ENCODE measurements around the gene B3GALT5.

Gene B3GALT5

DNA sequence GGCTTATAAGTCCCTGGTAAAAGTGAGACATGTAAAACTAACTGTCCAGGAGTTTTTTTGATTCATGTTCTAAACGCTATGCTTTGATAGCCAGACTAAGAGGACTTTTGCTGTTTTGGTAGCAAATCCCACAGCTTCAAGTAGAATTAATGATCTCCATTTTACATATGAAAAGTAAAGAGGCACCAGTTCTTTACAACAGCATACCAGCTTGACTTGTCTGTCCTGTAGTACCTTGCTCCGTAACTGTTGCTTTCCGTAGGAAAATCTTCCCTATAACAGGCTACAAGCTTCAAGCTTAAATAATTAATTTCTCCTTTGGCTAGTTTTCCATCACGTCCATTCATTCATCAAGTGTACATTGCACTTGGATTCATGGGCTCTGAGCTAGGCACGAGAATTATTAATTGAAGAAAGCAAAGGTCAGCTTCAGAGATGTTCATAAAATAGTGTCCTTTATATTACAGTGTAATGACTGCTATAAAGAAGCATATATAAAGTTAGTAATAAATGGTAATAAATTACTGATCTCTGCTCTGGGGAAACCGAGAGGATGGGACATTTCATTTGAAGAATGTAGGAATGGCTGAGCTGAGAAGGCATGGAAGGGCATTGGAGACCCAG, 29.2 kb downstream of the B3GALT5 start:
- Histone ChIP-seq H3K9ac (ENCODE audit: low read depth in 1 of 2, low read length in 2 of 2) (peak overlapping the region; percentile 5 to 68), H3K36me3 (ENCODE audit: control insufficient read depth in 1 of 2, insufficient read depth in 2 of 2, low read length in 2 of 2) (peaks cover 0 to 14% of the 10 kb centered on the region in 2 donors), H3K9me3 (ENCODE audit: control insufficient read depth in 1 of 2, low read length in 2 of 2) (no peaks in the 10 kb centered on the region), H3K4me1 (ENCODE audit: control insufficient read depth in 1 of 2, insufficient read depth in 2 of 2, low read length in 2 of 2) (peaks cover 39 to 49% of the 10 kb centered on the region in 2 donors), H3K27me3 (ENCODE audit: control insufficient read depth in 1 of 2, insufficient read depth in 2 of 2, low read length in 2 of 2) (no peaks in the 10 kb centered on the region), H3K27ac (ENCODE audit: low read depth, low read length) (peak overlapping the region; percentile 59), H3K4me3 (ENCODE audit: low read depth in 1 of 2, low read length in 2 of 2) (peak overlapping the region; percentile 65 to 84)

DNA sequence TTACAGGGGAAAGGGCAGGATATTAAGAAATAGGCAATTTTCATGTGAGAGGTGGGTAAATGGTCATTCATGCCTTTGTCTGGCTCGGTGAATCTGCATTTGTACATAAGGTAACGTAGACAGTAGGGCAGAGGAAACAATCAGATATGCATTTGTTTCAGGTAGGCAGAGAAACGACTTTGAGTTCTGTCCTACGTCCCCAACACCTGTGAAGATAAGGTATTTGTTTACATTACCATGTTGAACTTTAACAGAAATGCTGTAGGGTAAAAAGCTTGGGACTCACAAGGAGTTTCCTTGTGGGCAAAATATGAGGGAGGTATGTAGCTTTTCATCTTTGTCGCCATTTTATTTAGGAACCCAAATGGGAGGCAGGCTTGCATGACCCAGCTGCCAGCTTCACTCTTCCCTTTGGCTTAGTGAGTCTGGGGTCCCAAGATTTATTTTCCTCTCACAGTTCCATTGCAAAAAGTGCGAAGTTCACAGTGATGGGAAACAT, 31.4 kb downstream of the B3GALT5 start:
- Histone ChIP-seq H3K27me3 (ENCODE audit: control insufficient read depth in 1 of 2, insufficient read depth in 2 of 2, low read length in 2 of 2) (no peaks in the 10 kb centered on the region), H3K36me3 (ENCODE audit: control insufficient read depth in 1 of 2, insufficient read depth in 2 of 2, low read length in 2 of 2) (peaks cover 11 to 34% of the 10 kb centered on the region in 2 donors), H3K27ac (ENCODE audit: low read depth, low read length) (peak overlapping the region; percentile 46), H3K9me3 (ENCODE audit: control insufficient read depth in 1 of 2, low read length in 2 of 2) (no peaks in the 10 kb centered on the region), H3K4me1 (ENCODE audit: control insufficient read depth in 1 of 2, insufficient read depth in 2 of 2, low read length in 2 of 2) (peaks cover 19 to 29% of the 10 kb centered on the region in 2 donors), H3K4me3 (ENCODE audit: low read depth in 1 of 2, low read length in 2 of 2) (peak overlapping the region; percentile 65 to 84), H3K9ac (ENCODE audit: low read depth in 1 of 2, low read length in 2 of 2) (peak overlapping the region; percentile 67 to 68)

DNA sequence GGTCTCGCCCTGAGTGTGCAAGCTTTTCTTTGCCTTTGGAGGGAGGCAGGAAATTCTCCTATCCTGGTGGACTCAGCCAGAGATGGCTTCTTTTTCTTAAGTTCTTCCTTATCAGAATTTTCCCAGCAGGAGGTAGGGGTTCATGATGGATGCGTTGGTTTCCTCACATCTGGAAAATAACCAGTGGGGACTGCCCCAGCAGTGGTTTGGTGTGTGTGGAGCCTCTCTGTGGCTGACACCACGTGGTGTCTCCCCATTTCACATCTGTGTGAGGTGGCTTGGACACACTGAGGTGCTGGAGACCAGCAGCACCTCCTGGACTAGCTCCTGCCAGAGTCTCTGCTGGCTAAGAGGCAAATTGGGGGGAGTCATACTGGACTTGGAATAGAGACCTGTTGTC, 32.6 kb downstream of the B3GALT5 start:
- Histone ChIP-seq H3K4me3 (ENCODE audit: low read depth in 1 of 2, low read length in 2 of 2) (peak overlapping the region in 1 of 2 donors; percentile 65), H3K9ac (ENCODE audit: low read depth in 1 of 2, low read length in 2 of 2) (no peak overlapping the region), H3K4me1 (ENCODE audit: control insufficient read depth in 1 of 2, insufficient read depth in 2 of 2, low read length in 2 of 2) (peaks cover 10 to 20% of the 10 kb centered on the region in 2 donors), H3K27ac (ENCODE audit: low read depth, low read length) (no peak overlapping the region), H3K9me3 (ENCODE audit: control insufficient read depth in 1 of 2, low read length in 2 of 2) (no peaks in the 10 kb centered on the region), H3K36me3 (ENCODE audit: control insufficient read depth in 1 of 2, insufficient read depth in 2 of 2, low read length in 2 of 2) (peaks cover 11 to 46% of the 10 kb centered on the region in 2 donors), H3K27me3 (ENCODE audit: control insufficient read depth in 1 of 2, insufficient read depth in 2 of 2, low read length in 2 of 2) (no peaks in the 10 kb centered on the region)

DNA sequence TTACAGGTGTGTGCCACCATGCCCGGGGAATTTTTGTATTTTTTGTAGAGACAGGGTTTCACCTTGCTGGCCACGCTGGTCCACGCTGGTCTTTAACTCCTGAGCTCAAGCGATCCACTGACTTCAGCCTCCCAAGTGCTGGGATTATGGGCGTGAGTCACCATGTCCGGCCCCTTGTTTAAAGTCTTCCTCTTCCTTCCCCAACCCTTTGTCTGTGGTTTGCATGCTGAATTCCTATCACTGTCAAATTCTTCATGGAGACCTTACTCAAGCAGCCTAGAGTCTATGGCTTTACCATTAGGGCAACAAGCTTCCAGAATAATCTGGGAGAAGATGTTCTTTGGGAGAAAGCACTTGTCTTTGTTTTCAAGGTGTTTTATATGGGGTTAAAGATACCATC, 34.7 kb downstream of the B3GALT5 start:
- Histone ChIP-seq H3K4me3 (ENCODE audit: low read depth in 1 of 2, low read length in 2 of 2) (no peak overlapping the region), H3K27me3 (ENCODE audit: control insufficient read depth in 1 of 2, insufficient read depth in 2 of 2, low read length in 2 of 2) (no peaks in the 10 kb centered on the region), H3K36me3 (ENCODE audit: control insufficient read depth in 1 of 2, insufficient read depth in 2 of 2, low read length in 2 of 2) (peaks cover 27 to 66% of the 10 kb centered on the region in 2 donors), H3K9me3 (ENCODE audit: control insufficient read depth in 1 of 2, low read length in 2 of 2) (no peaks in the 10 kb centered on the region), H3K4me1 (ENCODE audit: control insufficient read depth in 1 of 2, insufficient read depth in 2 of 2, low read length in 2 of 2) (peaks cover 3 to 11% of the 10 kb centered on the region in 2 donors), H3K27ac (ENCODE audit: low read depth, low read length) (no peak overlapping the region), H3K9ac (ENCODE audit: low read depth in 1 of 2, low read length in 2 of 2) (no peak overlapping the region)

DNA sequence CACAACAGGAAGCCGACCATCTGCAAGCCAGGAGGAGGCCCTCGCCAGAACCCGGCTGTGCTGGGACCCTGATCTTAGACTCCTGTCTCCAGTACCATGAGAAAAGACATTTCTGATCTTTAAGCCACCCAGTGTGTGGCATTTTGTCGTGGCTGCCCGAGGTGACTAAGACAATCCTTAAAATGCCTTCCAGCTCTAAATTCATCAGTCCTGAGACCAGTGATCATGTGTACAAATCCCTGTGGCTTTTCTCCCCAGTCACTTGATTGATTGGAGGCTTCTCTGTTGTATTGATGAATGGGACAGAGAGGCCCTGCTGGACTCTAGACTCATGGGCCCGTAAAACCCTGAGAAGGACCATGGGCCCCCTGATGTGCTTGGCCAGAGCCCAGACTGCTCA, 36.1 kb downstream of the B3GALT5 start:
- Histone ChIP-seq H3K4me3 (ENCODE audit: low read depth in 1 of 2, low read length in 2 of 2) (no peak overlapping the region), H3K4me1 (ENCODE audit: control insufficient read depth in 1 of 2, insufficient read depth in 2 of 2, low read length in 2 of 2) (peaks cover 11 to 15% of the 10 kb centered on the region in 2 donors), H3K9me3 (ENCODE audit: control insufficient read depth in 1 of 2, low read length in 2 of 2) (no peaks in the 10 kb centered on the region), H3K36me3 (ENCODE audit: control insufficient read depth in 1 of 2, insufficient read depth in 2 of 2, low read length in 2 of 2) (peaks cover 27 to 67% of the 10 kb centered on the region in 2 donors), H3K27me3 (ENCODE audit: control insufficient read depth in 1 of 2, insufficient read depth in 2 of 2, low read length in 2 of 2) (no peaks in the 10 kb centered on the region), H3K27ac (ENCODE audit: low read depth, low read length) (no peak overlapping the region), H3K9ac (ENCODE audit: low read depth in 1 of 2, low read length in 2 of 2) (no peak overlapping the region)

DNA sequence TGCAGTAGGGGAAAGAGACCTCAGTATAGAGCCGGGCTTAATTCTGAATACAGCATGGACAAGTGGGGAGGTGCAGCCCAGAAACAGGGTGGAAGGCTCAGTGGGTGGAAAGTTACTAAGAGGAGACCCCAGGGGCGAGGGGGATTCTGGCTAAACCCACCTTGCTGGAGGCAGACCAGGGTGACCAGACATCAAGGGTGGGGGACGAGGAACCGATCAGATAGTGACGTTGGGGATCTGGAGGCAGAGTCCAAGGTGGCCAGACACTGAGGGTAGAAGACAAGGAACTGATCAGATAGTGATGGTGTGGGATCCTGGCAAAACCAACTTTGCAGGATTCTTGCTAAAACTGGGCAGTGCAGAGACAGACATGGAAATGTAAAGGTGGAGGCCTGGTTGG, 36.8 kb downstream of the B3GALT5 start:
- Histone ChIP-seq H3K27ac (ENCODE audit: low read depth, low read length) (no peak overlapping the region), H3K27me3 (ENCODE audit: control insufficient read depth in 1 of 2, insufficient read depth in 2 of 2, low read length in 2 of 2) (no peaks in the 10 kb centered on the region), H3K4me3 (ENCODE audit: low read depth in 1 of 2, low read length in 2 of 2) (no peak overlapping the region)

DNA sequence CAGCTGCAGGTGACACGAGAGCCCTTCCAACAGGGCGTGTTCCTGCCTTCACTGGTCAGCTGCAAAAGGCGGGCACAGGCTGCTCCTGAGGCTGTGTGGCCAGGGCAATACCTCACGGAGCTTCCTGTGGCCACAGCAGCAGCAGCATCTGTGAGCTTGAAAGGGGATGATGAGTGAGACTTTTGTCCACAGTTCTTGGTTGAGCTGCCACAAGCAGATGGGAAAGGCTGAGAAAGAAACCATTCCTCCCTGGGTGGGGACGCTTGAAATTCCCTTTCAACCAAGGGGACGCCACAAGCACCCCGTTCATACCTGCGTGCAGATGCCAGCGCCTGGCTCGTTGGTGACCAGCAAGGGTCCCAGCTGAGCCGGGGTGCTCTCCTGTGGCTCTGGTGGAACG, 37.6 kb downstream of the B3GALT5 start:
- Histone ChIP-seq H3K27ac (ENCODE audit: low read depth, low read length) (no peak overlapping the region), H3K9ac (ENCODE audit: low read depth in 1 of 2, low read length in 2 of 2) (no peak overlapping the region), H3K9me3 (ENCODE audit: control insufficient read depth in 1 of 2, low read length in 2 of 2) (no peaks in the 10 kb centered on the region), H3K36me3 (ENCODE audit: control insufficient read depth in 1 of 2, insufficient read depth in 2 of 2, low read length in 2 of 2) (peaks cover 27 to 76% of the 10 kb centered on the region in 2 donors), H3K27me3 (ENCODE audit: control insufficient read depth in 1 of 2, insufficient read depth in 2 of 2, low read length in 2 of 2) (no peaks in the 10 kb centered on the region), H3K4me1 (ENCODE audit: control insufficient read depth in 1 of 2, insufficient read depth in 2 of 2, low read length in 2 of 2) (peaks cover 3 to 16% of the 10 kb centered on the region in 2 donors), H3K4me3 (ENCODE audit: low read depth in 1 of 2, low read length in 2 of 2) (no peak overlapping the region)

More for the DNA sequence above, 36.8 kb downstream of the B3GALT5 start:
- no peak overlapping the region for H3K9ac ChIP-seq (ENCODE audit: low read depth in 1 of 2, low read length in 2 of 2)
- H3K4me1 ChIP-seq (ENCODE audit: control insufficient read depth in 1 of 2, insufficient read depth in 2 of 2, low read length in 2 of 2), result peaks cover 9 to 16% of the 10 kb centered on the region in 2 donors
- no peaks in the 10 kb centered on the region for H3K9me3 ChIP-seq (ENCODE audit: control insufficient read depth in 1 of 2, low read length in 2 of 2)
- peaks cover 27 to 70% of the 10 kb centered on the region in 2 donors for H3K36me3 ChIP-seq (ENCODE audit: control insufficient read depth in 1 of 2, insufficient read depth in 2 of 2, low read length in 2 of 2)

DNA sequence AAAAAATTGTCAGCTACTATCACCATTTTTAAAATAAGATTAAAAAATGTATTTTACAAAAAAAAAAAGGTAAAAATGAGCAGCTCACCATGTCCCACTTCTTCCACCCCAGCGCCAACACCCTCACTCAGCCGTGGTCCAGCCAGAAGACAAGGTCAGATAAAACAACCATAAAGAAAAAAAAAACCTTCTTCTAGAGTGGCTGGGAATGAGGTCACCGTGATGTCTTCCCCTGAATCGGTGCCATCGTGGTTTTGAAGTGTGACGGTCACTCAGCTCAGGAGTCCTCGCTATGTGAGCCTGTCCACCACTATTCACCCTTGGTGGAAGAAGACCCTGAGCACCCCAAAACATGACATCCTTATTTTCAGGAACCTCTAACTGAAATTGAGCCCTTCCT, 38.1 kb downstream of the B3GALT5 start:
- H3K4me1 ChIP-seq (ENCODE audit: control insufficient read depth in 1 of 2, insufficient read depth in 2 of 2, low read length in 2 of 2), result peaks cover 5 to 18% of the 10 kb centered on the region in 2 donors
- H3K9me3 ChIP-seq (ENCODE audit: control insufficient read depth in 1 of 2, low read length in 2 of 2), result no peaks in the 10 kb centered on the region
- H3K9ac ChIP-seq (ENCODE audit: low read depth in 1 of 2, low read length in 2 of 2), result no peak overlapping the region
- no peak overlapping the region for H3K27ac ChIP-seq (ENCODE audit: low read depth, low read length)
- no peaks in the 10 kb centered on the region for H3K27me3 ChIP-seq (ENCODE audit: control insufficient read depth in 1 of 2, insufficient read depth in 2 of 2, low read length in 2 of 2)
- H3K4me3 ChIP-seq (ENCODE audit: low read depth in 1 of 2, low read length in 2 of 2), result no peak overlapping the region
- H3K36me3 ChIP-seq (ENCODE audit: control insufficient read depth in 1 of 2, insufficient read depth in 2 of 2, low read length in 2 of 2), result peaks cover 27 to 75% of the 10 kb centered on the region in 2 donors

DNA sequence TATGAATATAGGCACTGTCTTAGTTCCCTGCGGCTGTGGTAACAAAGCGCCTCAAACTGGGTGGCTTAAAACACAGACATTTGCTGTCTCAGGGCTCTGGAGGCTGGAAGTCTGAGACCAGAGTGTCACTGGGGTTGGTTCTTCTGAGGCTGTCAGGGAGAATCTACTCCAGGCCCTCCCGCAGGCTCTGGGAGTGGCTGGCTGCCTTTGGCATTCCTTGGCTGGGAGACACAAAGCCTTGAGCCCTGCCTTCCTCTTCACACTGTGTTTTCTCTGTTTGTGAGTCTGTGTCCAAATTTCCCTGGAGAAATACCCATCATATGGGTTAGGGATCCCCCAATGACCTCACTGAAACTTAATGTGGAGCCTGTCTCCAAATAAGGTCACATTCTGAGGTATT, 38.5 kb downstream of the B3GALT5 start:
- no peak overlapping the region for H3K9ac ChIP-seq (ENCODE audit: low read depth in 1 of 2, low read length in 2 of 2)
- H3K36me3 ChIP-seq (ENCODE audit: control insufficient read depth in 1 of 2, insufficient read depth in 2 of 2, low read length in 2 of 2), result peaks cover 27 to 74% of the 10 kb centered on the region in 2 donors
- H3K9me3 ChIP-seq (ENCODE audit: control insufficient read depth in 1 of 2, low read length in 2 of 2), result no peaks in the 10 kb centered on the region
- H3K27me3 ChIP-seq (ENCODE audit: control insufficient read depth in 1 of 2, insufficient read depth in 2 of 2, low read length in 2 of 2), result no peaks in the 10 kb centered on the region
- no peak overlapping the region for H3K4me3 ChIP-seq (ENCODE audit: low read depth in 1 of 2, low read length in 2 of 2)
- H3K4me1 ChIP-seq (ENCODE audit: control insufficient read depth in 1 of 2, insufficient read depth in 2 of 2, low read length in 2 of 2), result peaks cover 9 to 22% of the 10 kb centered on the region in 2 donors
- no peak overlapping the region for H3K27ac ChIP-seq (ENCODE audit: low read depth, low read length)

DNA sequence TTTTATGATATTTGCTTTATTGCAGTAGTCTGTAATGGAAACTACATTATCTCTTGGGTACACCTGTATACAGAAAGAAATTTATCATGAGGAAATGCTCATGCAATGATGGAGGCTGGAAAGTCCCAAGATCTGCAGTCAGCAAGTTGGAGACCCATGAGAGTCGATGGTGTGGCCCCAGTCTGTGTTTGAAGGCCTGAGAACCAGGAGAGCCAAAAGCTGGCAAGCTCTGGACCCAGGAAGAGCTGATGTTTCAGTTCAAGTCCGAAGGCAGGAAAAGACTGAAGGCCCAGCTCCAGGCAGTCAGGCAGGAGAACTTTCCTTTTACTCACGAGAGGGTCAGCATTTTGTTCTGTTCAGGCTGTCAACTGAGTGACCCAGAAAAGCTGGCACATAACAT, 42.2 kb downstream of the B3GALT5 start:
- no peaks in the 10 kb centered on the region for H3K9me3 ChIP-seq (ENCODE audit: control insufficient read depth in 1 of 2, low read length in 2 of 2)
- H3K36me3 ChIP-seq (ENCODE audit: control insufficient read depth in 1 of 2, insufficient read depth in 2 of 2, low read length in 2 of 2), result peaks cover 16 to 42% of the 10 kb centered on the region in 2 donors
- H3K4me3 ChIP-seq (ENCODE audit: low read depth in 1 of 2, low read length in 2 of 2), result no peak overlapping the region
- peaks cover 37 to 57% of the 10 kb centered on the region in 2 donors for H3K4me1 ChIP-seq (ENCODE audit: control insufficient read depth in 1 of 2, insufficient read depth in 2 of 2, low read length in 2 of 2)
- H3K27ac ChIP-seq (ENCODE audit: low read depth, low read length), result no peak overlapping the region
- no peaks in the 10 kb centered on the region for H3K27me3 ChIP-seq (ENCODE audit: control insufficient read depth in 1 of 2, insufficient read depth in 2 of 2, low read length in 2 of 2)
- no peak overlapping the region for H3K9ac ChIP-seq (ENCODE audit: low read depth in 1 of 2, low read length in 2 of 2)
